Ishikawa (cell line): ENCODE measurements around the gene MYRIP.

Experiments
- CEBPB ChIP-seq: IDR thresholded peaks from 2 replicates; pipeline ENCODE4 v1.6.1; 2012
- CREB1 ChIP-seq: IDR thresholded peaks from 2 replicates; pipeline ENCODE4 v1.6.1; 2012; ENCODE audit warnings: low read depth
- EGR1 ChIP-seq: IDR thresholded peaks from 2 replicates; pipeline ENCODE4 v1.6.1; 2012
- EP300 ChIP-seq: IDR thresholded peaks from 2 replicates; pipeline ENCODE4 v1.6.1; 2012; ENCODE audit warnings: borderline replicate concordance
- FOXM1 ChIP-seq: IDR thresholded peaks from 2 replicates; pipeline ENCODE4 v1.6.1; 2012; ENCODE audit warnings: low read depth, borderline replicate concordance
- NFIC ChIP-seq: IDR thresholded peaks from 2 replicates; pipeline ENCODE4 v1.6.1; 2012
- RAD21 ChIP-seq: IDR thresholded peaks from 2 replicates; pipeline ENCODE4 v1.6.1; 2012; ENCODE audit warnings: low read depth
- TAF1 ChIP-seq: IDR thresholded peaks from 2 replicates; pipeline ENCODE4 v1.6.1; 2012; ENCODE audit warnings: low read depth, mild to moderate bottlenecking
- TCF12 ChIP-seq: IDR thresholded peaks from 2 replicates; pipeline ENCODE4 v1.6.1; 2012; ENCODE audit warnings: low read depth
- TEAD4 ChIP-seq: IDR thresholded peaks from 2 replicates; pipeline ENCODE4 v1.6.1; 2012
- YY1 ChIP-seq: IDR thresholded peaks from 2 replicates; pipeline ENCODE4 v1.6.1; 2012; ENCODE audit warnings: low read depth
- ZBTB7A ChIP-seq: IDR thresholded peaks from 2 replicates; pipeline ENCODE4 v1.6.1; 2012; ENCODE audit warnings: low read depth
- TF ChIP-seq, protein P1 (sequence below): IDR thresholded peaks from 2 replicates; pipeline ENCODE4 v1.6.1; 2012
- TF ChIP-seq, protein P2 (sequence below): IDR thresholded peaks from 2 replicates; pipeline ENCODE4 v1.6.1; 2012
- TF ChIP-seq, protein P3 (sequence below): IDR thresholded peaks from 2 replicates; pipeline ENCODE4 v1.6.1; 2012; ENCODE audit warnings: low read depth, mild to moderate bottlenecking

Gene MYRIP

DNA sequence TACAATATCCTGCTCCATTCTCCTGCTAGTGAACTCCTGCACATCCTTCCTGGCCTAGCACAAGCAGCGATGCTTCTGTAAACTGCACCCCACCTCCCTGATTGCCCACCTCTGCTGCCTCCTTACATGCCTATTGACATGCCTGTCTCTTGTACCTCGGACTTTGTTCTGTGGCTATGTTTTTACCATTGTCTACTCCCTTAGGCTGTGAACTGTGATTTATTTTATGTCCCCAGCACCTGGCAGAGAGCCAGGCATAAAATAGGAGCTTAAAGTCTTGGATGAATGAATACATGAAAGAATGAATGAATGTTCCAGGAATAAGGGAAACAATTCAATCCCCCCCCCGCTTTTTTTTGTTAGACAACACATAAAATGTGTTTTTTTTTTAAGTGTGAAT, 210.0 kb downstream of the MYRIP start:
- no peak for TF ChIP-seq CEBPB
- TF ChIP-seq FOXM1: no peak
- TF ChIP-seq, protein P1, sequence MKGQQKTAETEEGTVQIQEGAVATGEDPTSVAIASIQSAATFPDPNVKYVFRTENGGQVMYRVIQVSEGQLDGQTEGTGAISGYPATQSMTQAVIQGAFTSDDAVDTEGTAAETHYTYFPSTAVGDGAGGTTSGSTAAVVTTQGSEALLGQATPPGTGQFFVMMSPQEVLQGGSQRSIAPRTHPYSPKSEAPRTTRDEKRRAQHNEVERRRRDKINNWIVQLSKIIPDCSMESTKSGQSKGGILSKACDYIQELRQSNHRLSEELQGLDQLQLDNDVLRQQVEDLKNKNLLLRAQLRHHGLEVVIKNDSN: no peak
- no peak for TF ChIP-seq TAF1
- no peak for TF ChIP-seq YY1
- no peak for TF ChIP-seq RAD21
- TF ChIP-seq EGR1: no peak
- TF ChIP-seq EP300: no peak

DNA sequence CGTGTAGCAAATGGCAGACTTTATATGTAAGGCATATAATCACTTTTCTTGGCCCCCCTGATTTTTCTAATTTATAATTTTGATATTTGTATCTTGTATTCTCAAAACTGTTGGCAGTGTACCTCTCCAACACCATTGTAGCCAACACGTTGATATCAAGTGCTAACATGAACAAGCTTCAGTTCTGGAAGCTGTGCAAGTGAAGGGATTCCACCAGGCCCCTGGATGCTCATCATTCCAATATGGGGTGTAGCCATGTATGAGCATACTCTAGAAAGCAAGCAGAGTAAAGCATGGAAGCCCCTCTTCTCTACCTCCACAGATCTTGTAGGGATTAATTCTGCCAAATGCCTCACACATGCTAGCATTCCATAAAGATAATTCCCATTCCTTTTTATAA, 211.3 kb downstream of the MYRIP start:
- no peak for TF ChIP-seq CREB1
- no peak for TF ChIP-seq NFIC
- no peak for TF ChIP-seq ZBTB7A
- TF ChIP-seq RAD21: no peak
- TF ChIP-seq, protein P2, sequence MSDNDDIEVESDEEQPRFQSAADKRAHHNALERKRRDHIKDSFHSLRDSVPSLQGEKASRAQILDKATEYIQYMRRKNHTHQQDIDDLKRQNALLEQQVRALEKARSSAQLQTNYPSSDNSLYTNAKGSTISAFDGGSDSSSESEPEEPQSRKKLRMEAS: no peak
- no peak for TF ChIP-seq TCF12
- TF ChIP-seq EP300: no peak
- TF ChIP-seq, protein P3, sequence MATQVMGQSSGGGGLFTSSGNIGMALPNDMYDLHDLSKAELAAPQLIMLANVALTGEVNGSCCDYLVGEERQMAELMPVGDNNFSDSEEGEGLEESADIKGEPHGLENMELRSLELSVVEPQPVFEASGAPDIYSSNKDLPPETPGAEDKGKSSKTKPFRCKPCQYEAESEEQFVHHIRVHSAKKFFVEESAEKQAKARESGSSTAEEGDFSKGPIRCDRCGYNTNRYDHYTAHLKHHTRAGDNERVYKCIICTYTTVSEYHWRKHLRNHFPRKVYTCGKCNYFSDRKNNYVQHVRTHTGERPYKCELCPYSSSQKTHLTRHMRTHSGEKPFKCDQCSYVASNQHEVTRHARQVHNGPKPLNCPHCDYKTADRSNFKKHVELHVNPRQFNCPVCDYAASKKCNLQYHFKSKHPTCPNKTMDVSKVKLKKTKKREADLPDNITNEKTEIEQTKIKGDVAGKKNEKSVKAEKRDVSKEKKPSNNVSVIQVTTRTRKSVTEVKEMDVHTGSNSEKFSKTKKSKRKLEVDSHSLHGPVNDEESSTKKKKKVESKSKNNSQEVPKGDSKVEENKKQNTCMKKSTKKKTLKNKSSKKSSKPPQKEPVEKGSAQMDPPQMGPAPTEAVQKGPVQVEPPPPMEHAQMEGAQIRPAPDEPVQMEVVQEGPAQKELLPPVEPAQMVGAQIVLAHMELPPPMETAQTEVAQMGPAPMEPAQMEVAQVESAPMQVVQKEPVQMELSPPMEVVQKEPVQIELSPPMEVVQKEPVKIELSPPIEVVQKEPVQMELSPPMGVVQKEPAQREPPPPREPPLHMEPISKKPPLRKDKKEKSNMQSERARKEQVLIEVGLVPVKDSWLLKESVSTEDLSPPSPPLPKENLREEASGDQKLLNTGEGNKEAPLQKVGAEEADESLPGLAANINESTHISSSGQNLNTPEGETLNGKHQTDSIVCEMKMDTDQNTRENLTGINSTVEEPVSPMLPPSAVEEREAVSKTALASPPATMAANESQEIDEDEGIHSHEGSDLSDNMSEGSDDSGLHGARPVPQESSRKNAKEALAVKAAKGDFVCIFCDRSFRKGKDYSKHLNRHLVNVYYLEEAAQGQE: no peak
- no peak for TF ChIP-seq TEAD4
- TF ChIP-seq, protein P1: no peak
- no peak for TF ChIP-seq EGR1
- no peak for TF ChIP-seq CEBPB
- TF ChIP-seq TAF1: no peak
- no peak for TF ChIP-seq FOXM1
- no peak for TF ChIP-seq YY1

DNA sequence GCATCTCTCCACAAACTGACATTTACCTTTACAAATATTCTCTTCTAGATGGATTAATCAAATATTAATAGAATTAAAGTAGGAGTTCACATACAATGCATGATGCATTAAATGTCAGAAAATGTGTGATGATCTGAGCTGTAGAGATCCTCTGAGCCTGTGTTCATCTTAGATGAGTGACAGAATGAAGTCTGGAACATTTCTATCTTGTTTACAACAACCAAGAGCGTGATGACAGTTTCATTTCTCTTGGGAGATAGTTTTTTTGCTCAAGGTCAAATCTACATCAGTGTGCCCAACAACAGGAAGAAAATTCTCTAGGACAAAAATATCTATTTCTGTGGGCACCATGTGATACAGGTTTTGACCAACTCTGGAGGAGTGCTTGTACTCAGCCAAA, 211.9 kb downstream of the MYRIP start:
- TF ChIP-seq ZBTB7A: no peak
- TF ChIP-seq EGR1: no peak
- TF ChIP-seq FOXM1: no peak
- TF ChIP-seq NFIC: no peak
- no peak for TF ChIP-seq RAD21
- no peak for TF ChIP-seq TAF1
- TF ChIP-seq, protein P3: no peak
- no peak for TF ChIP-seq TCF12
- TF ChIP-seq EP300: no peak

DNA sequence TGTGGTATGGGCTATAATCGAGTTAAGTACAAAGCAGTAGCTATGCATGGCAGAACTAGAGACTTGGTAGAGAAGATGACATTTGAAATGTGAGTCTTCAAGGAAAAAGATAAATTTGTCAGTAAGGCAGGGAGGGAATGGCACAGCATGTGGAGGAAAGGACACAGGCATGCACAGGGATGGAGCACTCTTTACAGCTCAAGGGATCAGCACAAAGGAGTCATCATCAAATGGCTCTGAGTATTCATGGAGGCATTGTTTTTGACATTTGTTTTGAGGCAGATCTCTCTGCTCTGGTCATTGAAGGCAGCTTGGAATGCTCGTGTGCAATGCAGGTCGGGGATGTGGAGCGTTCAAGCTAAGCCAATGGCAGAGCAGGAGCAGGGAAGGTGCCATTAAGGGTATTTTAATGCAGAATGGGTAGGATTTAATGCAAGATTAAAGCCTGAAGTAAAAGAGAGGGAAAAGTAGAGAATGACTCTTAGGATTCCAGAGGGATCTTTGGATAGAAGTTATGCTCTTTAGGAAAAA, 213.0 kb downstream of the MYRIP start:
- no peak for TF ChIP-seq CREB1
- no peak for TF ChIP-seq YY1
- TF ChIP-seq TAF1: no peak
- no peak for TF ChIP-seq NFIC
- no peak for TF ChIP-seq ZBTB7A
- TF ChIP-seq FOXM1: no peak
- TF ChIP-seq, protein P2: no peak
- TF ChIP-seq RAD21: no peak
- no peak for TF ChIP-seq CEBPB
- no peak for TF ChIP-seq TCF12
- no peak for TF ChIP-seq EGR1
- no peak for TF ChIP-seq TEAD4
- no peak for TF ChIP-seq EP300
- TF ChIP-seq, protein P1: no peak

DNA sequence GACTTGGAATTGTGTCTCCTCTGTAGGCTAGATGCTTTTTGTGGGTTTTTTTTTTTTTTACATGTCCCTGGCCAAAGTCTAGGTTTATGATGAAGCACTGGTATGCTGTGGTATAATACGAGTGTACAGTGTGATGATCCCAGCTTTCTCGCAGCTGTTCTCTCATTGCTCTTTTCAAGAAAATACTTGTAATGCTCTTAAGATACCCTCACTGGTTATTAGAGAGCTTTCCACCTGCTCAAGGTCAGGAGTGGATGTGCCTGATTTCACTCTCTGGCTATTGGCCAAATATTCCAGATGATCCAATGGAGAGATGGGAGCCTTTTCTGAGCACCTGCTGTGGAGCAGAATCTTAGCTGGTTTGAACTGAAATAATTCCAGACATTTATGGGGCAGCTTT, 215.1 kb downstream of the MYRIP start:
- TF ChIP-seq EP300 (no peak), EGR1 (no peak), NFIC (no peak), YY1 (no peak), TCF12 (no peak), ZBTB7A (no peak), TEAD4 (no peak), RAD21 (no peak), CEBPB (no peak), FOXM1 (no peak)
- TF ChIP-seq, protein P2: no peak
- TF ChIP-seq, protein P3: no peak
